ENCODE results near the gene CAMK4.

DNA sequence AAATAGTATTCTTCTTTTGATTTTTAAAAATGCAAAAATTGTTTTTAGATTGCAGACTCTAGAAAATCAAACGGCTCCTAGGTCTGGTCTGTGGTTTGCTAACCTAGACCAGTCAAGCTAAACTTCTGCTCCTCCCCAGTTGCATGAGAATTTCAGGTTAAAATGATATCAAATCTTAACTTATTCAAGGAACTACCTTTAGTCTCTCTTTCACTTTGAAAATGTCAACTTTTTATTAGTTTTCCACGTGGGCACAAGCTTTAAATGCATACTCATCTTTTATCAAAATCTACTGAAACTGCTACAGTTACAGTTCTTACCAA is 8.8 kb downstream of the CAMK4 start:
- TF ChIP-seq, protein P1, sequence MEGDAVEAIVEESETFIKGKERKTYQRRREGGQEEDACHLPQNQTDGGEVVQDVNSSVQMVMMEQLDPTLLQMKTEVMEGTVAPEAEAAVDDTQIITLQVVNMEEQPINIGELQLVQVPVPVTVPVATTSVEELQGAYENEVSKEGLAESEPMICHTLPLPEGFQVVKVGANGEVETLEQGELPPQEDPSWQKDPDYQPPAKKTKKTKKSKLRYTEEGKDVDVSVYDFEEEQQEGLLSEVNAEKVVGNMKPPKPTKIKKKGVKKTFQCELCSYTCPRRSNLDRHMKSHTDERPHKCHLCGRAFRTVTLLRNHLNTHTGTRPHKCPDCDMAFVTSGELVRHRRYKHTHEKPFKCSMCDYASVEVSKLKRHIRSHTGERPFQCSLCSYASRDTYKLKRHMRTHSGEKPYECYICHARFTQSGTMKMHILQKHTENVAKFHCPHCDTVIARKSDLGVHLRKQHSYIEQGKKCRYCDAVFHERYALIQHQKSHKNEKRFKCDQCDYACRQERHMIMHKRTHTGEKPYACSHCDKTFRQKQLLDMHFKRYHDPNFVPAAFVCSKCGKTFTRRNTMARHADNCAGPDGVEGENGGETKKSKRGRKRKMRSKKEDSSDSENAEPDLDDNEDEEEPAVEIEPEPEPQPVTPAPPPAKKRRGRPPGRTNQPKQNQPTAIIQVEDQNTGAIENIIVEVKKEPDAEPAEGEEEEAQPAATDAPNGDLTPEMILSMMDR (IDR thresholded peaks at IDR 0.05; ENCODE audit: insufficient read depth, low read depth, low read length): no peak
- TF ChIP-seq EZH2 (IDR thresholded peaks at IDR 0.05; ENCODE audit: insufficient read depth, low read length): no peak
